H9 (cell line): Measurements from ENCODE around the gene FLNC. TPM values are rescaled to one million over a fixed set of nuclear protein-coding genes. Genes with fewer than 3 reads are reported as not detected.

ENCODE experiments used
- DNase-seq: peaks from one replicate; pipeline ENCODE4 v3.0.0-alpha.2; 2017
- H2AFZ ChIP-seq: one replicate; pipeline ENCODE4 v1.6.1; 2013; ENCODE audit warnings: mild to moderate bottlenecking, low read length, control low read depth, moderate library complexity
- H2AK5ac ChIP-seq: 2 replicates; pipeline ENCODE4 v1.6.1; 2013; ENCODE audit warnings: low read length, control low read depth, mixed read lengths; ENCODE audit not compliant: insufficient read length
- H2BK120ac ChIP-seq: one replicate; pipeline ENCODE4 v1.6.1; 2013; ENCODE audit warnings: low read depth, mild to moderate bottlenecking, low read length, control low read depth, inconsistent platforms; ENCODE audit not compliant: poor library complexity, severe bottlenecking
- H2BK12ac ChIP-seq: 2 replicates; pipeline ENCODE4 v1.6.1; 2013; ENCODE audit warnings: low read length, control low read depth, mixed read lengths, low read depth; ENCODE audit not compliant: insufficient read length
- H2BK15ac ChIP-seq: 2 replicates; pipeline ENCODE4 v1.6.1; 2013; ENCODE audit warnings: low read depth, low read length, control low read depth
- H2BK20ac ChIP-seq: one replicate; pipeline ENCODE4 v1.6.1; 2013; ENCODE audit warnings: low read depth, mild to moderate bottlenecking, low read length, control low read depth, inconsistent platforms; ENCODE audit not compliant: poor library complexity, severe bottlenecking
- H2BK5ac ChIP-seq: 2 replicates; pipeline ENCODE4 v1.6.1; 2013; ENCODE audit warnings: low read length, control low read depth, mixed read lengths; ENCODE audit not compliant: insufficient read length
- H3K14ac ChIP-seq: 2 replicates; pipeline ENCODE4 v1.6.1; 2013; ENCODE audit warnings: low read length, control low read depth; ENCODE audit not compliant: insufficient read depth
- H3K18ac ChIP-seq: 2 replicates; pipeline ENCODE4 v1.6.1; 2013; ENCODE audit warnings: low read depth, mild to moderate bottlenecking, mixed read lengths, low read length, control low read depth; ENCODE audit not compliant: insufficient read length
- H3K23ac ChIP-seq: 2 replicates; pipeline ENCODE4 v1.6.1; 2013; ENCODE audit warnings: low read length, control low read depth, mixed read lengths, low read depth; ENCODE audit not compliant: insufficient read length
- H3K23me2 ChIP-seq: 2 replicates; pipeline ENCODE4 v1.6.1; 2013; ENCODE audit warnings: low read depth, mild to moderate bottlenecking, mixed read lengths, low read length, control low read depth; ENCODE audit not compliant: insufficient read length, poor library complexity, severe bottlenecking
- H3K27ac ChIP-seq: 2 replicates; pipeline ENCODE4 v1.5.1; 2013; ENCODE audit warnings: low read length, control low read depth, mixed read lengths, low read depth; ENCODE audit not compliant: insufficient read length
- H3K27me3 ChIP-seq: 2 replicates; pipeline ENCODE4 v1.6.1; 2013; ENCODE audit warnings: low read length, control low read depth, inconsistent platforms; ENCODE audit not compliant: insufficient read depth
- H3K4ac ChIP-seq: 2 replicates; pipeline ENCODE4 v1.6.1; 2013; ENCODE audit warnings: low read depth, mild to moderate bottlenecking, control low read depth, inconsistent platforms, low read length, moderate library complexity
- H3K4me1 ChIP-seq: 2 replicates; pipeline ENCODE4 v1.6.1; 2013; ENCODE audit warnings: low read length, control low read depth, inconsistent platforms; ENCODE audit not compliant: insufficient read depth
- H3K4me2 ChIP-seq: 2 replicates; pipeline ENCODE4 v1.6.1; 2013; ENCODE audit warnings: low read length, control low read depth, mixed read lengths; ENCODE audit not compliant: insufficient read length, insufficient read depth
- H3K56ac ChIP-seq: 2 replicates; pipeline ENCODE4 v1.6.1; 2013; ENCODE audit warnings: low read depth, mild to moderate bottlenecking, mixed read lengths, low read length, control low read depth; ENCODE audit not compliant: insufficient read length
- H3K79me1 ChIP-seq: 2 replicates; pipeline ENCODE4 v1.6.1; 2013; ENCODE audit warnings: low read depth, mild to moderate bottlenecking, moderate library complexity, low read length, control low read depth, inconsistent platforms; ENCODE audit not compliant: insufficient read depth, poor library complexity, severe bottlenecking
- H3K79me2 ChIP-seq: 2 replicates; pipeline ENCODE4 v1.6.1; 2013; ENCODE audit warnings: low read length, control low read depth, inconsistent platforms; ENCODE audit not compliant: insufficient read depth
- H3K9ac ChIP-seq: 2 replicates; pipeline ENCODE4 v1.6.1; 2013; ENCODE audit warnings: low read length, control low read depth, mixed read lengths; ENCODE audit not compliant: insufficient read length; ENCODE audit errors: extremely low read depth
- H3K9me3 ChIP-seq: one replicate; pipeline ENCODE4 v1.6.1; 2013; ENCODE audit warnings: low read depth, low read length, inconsistent platforms; ENCODE audit not compliant: control insufficient read depth
- H3T11ph ChIP-seq: one replicate; pipeline ENCODE4 v1.6.1; 2013; ENCODE audit warnings: mild to moderate bottlenecking, low read length, control low read depth, inconsistent platforms
- H4K20me1 ChIP-seq: one replicate; pipeline ENCODE4 v1.6.1; 2013; ENCODE audit not compliant: control insufficient read depth, insufficient read length, insufficient read depth
- H4K5ac ChIP-seq: 2 replicates; pipeline ENCODE4 v1.6.1; 2013; ENCODE audit warnings: low read depth, mild to moderate bottlenecking, mixed read lengths, low read length, control low read depth; ENCODE audit not compliant: insufficient read length
- H4K8ac ChIP-seq: replicated peaks from 2 replicates; pipeline ENCODE4 v1.6.1; 2013; ENCODE audit warnings: low read length, control low read depth, mixed read lengths, low read depth; ENCODE audit not compliant: insufficient read length
- H4K91ac ChIP-seq: 2 replicates; pipeline ENCODE4 v1.6.1; 2013; ENCODE audit warnings: low read depth, mild to moderate bottlenecking, moderate library complexity, mixed read lengths, low read length, control low read depth; ENCODE audit not compliant: insufficient read length
- H3K27ac Mint-ChIP-seq, 3 experiments: 2 replicates in 2 of 3; 3 replicates in 1 of 3; pipeline ENCODE4 v1.8.0; 2020 to 2021; ENCODE audit warnings: mixed read lengths in 3 of 3, mild to moderate bottlenecking in 1 of 3, moderate library complexity in 1 of 3
- H3K27me3 Mint-ChIP-seq: 2 replicates; pipeline ENCODE4 v1.8.0; 2021; ENCODE audit warnings: low read depth, mild to moderate bottlenecking, moderate library complexity, mixed read lengths
- H3K36me3 Mint-ChIP-seq, 3 experiments: 2 replicates in 2 of 3; 3 replicates in 1 of 3; pipeline ENCODE4 v1.8.0; 2020 to 2021; ENCODE audit warnings: low read depth in 3 of 3, mixed read lengths in 3 of 3; ENCODE audit not compliant: insufficient read depth in 1 of 3
- H3K4me1 Mint-ChIP-seq, 2 experiments: 2 replicates each; pipeline ENCODE4 v1.8.0; 2020; ENCODE audit warnings: mixed read lengths in 2 of 2
- H3K4me3 Mint-ChIP-seq, 2 experiments: 2 replicates in 1 of 2; 3 replicates in 1 of 2; pipeline ENCODE4 v1.8.0; 2020 to 2021; ENCODE audit warnings: mild to moderate bottlenecking in 2 of 2, mixed read lengths in 2 of 2, moderate library complexity in 1 of 2
- H3K9me3 Mint-ChIP-seq, 2 experiments: 2 replicates in 1 of 2; 3 replicates in 1 of 2; pipeline ENCODE4 v1.8.0; 2020; ENCODE audit warnings: mild to moderate bottlenecking in 2 of 2, mixed read lengths in 2 of 2, moderate library complexity in 1 of 2
- CTCF ChIP-seq: fragments of 200-600 bp; sonication (generic); conservative IDR thresholded peaks from 3 replicates; pipeline ENCODE4 v1.8.0; 2021; ENCODE audit warnings: antibody characterized with exemption, mild to moderate bottlenecking
- WGBS: extraction: QIAGEN DNeasy Blood & Tissue Kit; methylation state at CpG from one replicate; pipeline ENCODE4 v1.1.7; 2013; ENCODE audit warnings: missing lambda C conversion rate, low lambda C conversion rate, mixed read lengths; ENCODE audit not compliant: insufficient read length; ENCODE audit errors: extremely low coverage; 5-methylcytosine and 5-hydroxymethylcytosine counted together
- total RNA-seq: library from RNA; stranded (reverse); gene quantifications from 2 replicates; pipeline ENCODE4 v1.2.1, GENCODE V29; 2021

Gene FLNC
- total RNA-seq, 1 experiment from 2014 or later, result 12.2 TPM

GRCh38 chr7:128900237-128900636, 70.0 kb downstream of the FLNC start:
- H2BK5ac ChIP-seq, result no peak overlapping the region
- TF ChIP-seq CTCF, result no peak
- H3K56ac ChIP-seq, result no peak overlapping the region
- no peak overlapping the region for H4K91ac ChIP-seq
- no peak overlapping the region for H3K9ac ChIP-seq
- H3K4me1 Mint-ChIP-seq, result peaks cover 3% of the 10 kb centered on the region in 2 experiments; a peak in 3 of 4 replicates
- no peak for DNase-seq
- no peak overlapping the region for H2BK120ac ChIP-seq
- no peaks in the 10 kb centered on the region for H3K9me3 ChIP-seq
- H3K27ac Mint-ChIP-seq, result no peak overlapping the region
- H3K4ac ChIP-seq, result no peak overlapping the region
- no peak overlapping the region for H2BK15ac ChIP-seq
- no peak overlapping the region for H3K4me2 ChIP-seq
- H2AK5ac ChIP-seq, result no peak overlapping the region
- H3K79me2 ChIP-seq, result no peaks in the 10 kb centered on the region
- H3K23me2 ChIP-seq, result no peaks in the 10 kb centered on the region
- peaks cover 18 to 19% (median 19%) of the 10 kb centered on the region in 3 experiments for H3K36me3 Mint-ChIP-seq
- H3K14ac ChIP-seq, result no peak overlapping the region
- no peak overlapping the region for H3T11ph ChIP-seq
- H4K8ac ChIP-seq, result no peak overlapping the region
- no peak overlapping the region for H4K5ac ChIP-seq
- no peaks in the 10 kb centered on the region for H4K20me1 ChIP-seq
- H3K18ac ChIP-seq, result no peak overlapping the region
- no peak overlapping the region for H2AFZ ChIP-seq
- H3K27me3 ChIP-seq, result no peaks in the 10 kb centered on the region
- H3K9me3 Mint-ChIP-seq, result peaks cover 3 to 9% of the 10 kb centered on the region in 2 experiments
- no peaks in the 10 kb centered on the region for H3K79me1 ChIP-seq
- H3K23ac ChIP-seq, result no peak overlapping the region
- no peak overlapping the region for H2BK20ac ChIP-seq
- WGBS, result no CpG with 5 or more reads among the region's 1 CpG
- H3K27ac ChIP-seq, result no peak overlapping the region
- no peaks in the 10 kb centered on the region for H3K27me3 Mint-ChIP-seq
- H3K4me3 Mint-ChIP-seq, result no peak overlapping the region
- no peak overlapping the region for H2BK12ac ChIP-seq
- H3K4me1 ChIP-seq, result no peaks in the 10 kb centered on the region
